ENCODE data around the gene ZRSR2.
"Not testable (repeated sequence)": the region's sequence is repeated elsewhere in the genome, so short reads cannot be mapped to it uniquely, and the experiment has no call there.

ZRSR2 gene

GRCh38 chrX:15789979-15790768 lies at the start of gene ZRSR2:
Gene ZRSR2 (plus strand): TSS chrX:15790484. CDS start chrX:15790496, 12 bp downstream.
- peak; percentile 68 to 88 for DNase-seq (ENCODE audit: low read depth in 2 of 2)

DNA sequence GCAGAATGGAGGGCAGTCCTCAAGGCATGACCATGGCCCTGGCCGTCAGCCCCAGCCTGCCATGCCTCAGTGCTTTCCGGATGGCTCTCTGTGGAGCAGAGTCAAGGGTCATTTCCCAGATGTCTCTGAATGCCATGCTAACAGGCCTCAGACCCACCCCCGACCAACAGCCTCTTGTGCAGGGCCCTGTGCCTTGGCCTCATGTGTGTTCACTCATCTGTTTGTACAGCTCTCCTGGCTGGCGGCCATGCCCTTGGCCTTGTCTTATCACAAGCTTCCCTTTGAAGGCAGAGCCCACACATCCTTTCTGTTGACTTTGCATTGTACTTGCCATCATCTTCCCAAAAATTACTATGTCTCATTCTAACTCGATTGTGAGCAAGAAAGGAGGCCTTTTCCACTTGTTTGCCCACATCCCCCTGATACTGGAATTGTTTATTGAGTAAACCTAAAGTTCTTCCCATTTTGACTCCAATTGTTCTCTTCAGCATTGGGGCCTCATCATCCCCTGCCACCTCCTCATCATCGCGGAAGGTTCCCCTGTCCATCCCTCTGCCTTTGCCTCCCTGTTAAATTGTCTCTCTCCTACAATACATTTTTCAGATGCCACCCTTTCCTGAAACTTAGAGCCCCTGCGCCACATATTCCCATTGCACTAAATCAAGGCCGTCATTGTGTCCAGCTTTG lies 46.0 kb upstream of the ZRSR2 start:
- DNase-seq (ENCODE audit: low read depth in 2 of 2): no peak

DNA sequence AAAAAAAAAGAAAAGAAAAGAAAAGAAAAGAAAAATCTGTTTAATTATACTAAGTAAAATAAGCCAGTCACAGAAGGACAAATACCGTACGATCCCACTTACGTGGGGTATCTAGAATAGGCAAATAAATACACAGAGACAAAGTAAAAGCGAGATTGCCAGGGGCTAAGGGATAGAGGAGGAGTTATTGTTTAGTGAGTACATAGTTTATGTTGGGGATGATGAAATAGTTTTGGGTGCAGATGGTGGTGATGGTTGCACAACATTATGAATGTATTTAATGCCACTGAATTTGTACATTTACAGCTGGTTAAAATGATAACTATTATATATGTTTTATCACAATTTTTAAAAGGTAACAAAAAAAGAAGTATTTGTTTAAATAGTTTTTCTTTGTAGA lies 45.1 kb upstream of the ZRSR2 start:
- no peak for DNase-seq (ENCODE audit: low read depth in 2 of 2)

- not testable (repeated sequence) for DNase-seq (ENCODE audit: low read depth in 2 of 2)
Observed at GRCh38 chrX:15746651-15747050, 43.6 kb upstream of the ZRSR2 start.

GRCh38 chrX:15747626-15748173 lies 42.6 kb upstream of the ZRSR2 start:
- DNase-seq (ENCODE audit: low read depth in 2 of 2): no peak

GRCh38 chrX:15748841-15749240 lies 41.4 kb upstream of the ZRSR2 start:
- DNase-seq (ENCODE audit: low read depth in 2 of 2): no peak

DNA sequence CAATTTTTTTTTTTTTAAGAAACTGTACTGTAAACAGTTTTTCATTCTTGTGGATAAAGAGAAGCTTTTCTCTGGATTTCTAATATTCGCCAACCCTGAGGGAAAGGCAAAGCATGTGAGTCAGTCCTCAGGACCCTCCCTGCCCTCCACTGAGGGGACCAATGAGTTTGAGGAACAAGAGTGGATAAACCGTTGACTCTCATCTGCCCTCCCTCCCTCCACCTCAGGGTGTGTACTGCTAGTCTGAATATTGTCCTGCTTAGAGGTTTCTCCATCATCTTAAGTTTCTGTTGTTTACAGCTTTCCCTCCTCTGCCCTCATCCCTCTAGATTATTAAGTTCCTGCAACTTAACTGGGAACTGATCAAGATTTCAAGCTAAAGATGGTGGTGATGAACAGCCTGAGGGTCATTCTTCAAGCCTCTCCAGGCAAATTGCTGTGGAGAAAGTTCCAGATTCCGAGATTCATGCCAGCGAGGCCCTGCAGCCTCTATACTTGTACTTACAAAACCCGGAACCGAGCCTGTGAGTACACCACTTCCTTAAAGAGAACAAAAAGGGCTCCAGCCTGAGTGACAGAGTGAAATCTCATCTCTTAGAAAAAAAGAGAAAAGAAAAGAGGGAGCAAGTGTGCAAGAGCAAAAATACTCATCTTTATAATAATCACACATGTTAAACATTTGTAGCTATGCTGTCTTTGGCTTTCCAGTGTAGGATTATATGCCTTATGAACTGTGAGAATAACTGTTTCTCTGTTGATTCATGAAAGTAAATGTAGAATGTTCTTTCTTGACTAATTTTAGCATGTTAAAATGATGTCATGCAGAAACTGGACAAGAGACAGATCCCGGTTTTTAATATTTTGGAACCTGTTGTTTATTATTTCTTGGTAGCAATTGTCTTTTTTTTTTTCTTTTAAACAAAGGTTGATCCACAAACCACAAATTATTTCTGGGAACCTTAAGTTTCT lies 40.4 kb upstream of the ZRSR2 start:
- no peak for DNase-seq (ENCODE audit: low read depth in 2 of 2)

GRCh38 chrX:15750611-15751154 lies 39.6 kb upstream of the ZRSR2 start:
- DNase-seq (ENCODE audit: low read depth in 2 of 2): no peak

- DNase-seq (ENCODE audit: low read depth in 2 of 2): no peak
Observed at GRCh38 chrX:15751155-15751819, 39.0 kb upstream of the ZRSR2 start.

DNA sequence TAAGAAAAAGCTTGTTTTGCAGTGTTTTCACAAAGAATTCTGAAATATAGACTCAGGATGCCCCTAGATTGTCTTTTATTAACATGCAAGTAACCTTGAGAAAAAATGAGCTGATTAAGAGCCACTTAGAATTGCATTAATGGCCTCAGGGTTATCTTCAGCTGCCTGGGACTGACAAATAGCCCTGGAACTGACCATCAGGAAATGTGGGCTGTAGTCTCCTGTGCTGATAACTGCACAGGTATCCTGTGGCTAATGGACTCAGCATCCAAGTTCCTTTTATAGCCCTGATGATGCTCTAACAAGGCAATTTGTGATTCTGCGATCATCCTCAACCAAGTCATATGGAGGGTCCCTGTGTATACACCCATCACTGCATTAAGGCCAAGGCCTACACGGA lies 35.2 kb upstream of the ZRSR2 start:
- DNase-seq (ENCODE audit: low read depth in 2 of 2): no peak

DNA sequence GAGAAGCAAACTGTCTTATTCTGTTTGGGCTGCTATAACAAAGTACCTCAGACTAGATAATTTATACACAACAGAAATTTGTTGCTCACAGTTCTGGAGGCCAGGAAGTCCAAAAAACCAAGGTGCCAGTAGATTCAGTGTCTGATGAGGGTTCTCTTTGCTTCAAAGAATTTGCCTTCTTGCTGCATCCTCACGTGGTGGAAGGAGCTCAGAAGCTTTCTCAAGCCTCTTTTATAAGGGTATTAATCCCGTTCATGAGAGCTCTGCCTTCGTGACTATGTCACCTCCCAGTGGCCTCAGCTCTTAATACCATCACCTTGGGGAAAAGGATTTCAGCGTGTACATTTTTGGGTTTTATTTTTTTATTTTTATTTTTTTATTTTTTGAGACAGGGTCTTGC lies 32.1 kb upstream of the ZRSR2 start:
- no peak for DNase-seq (ENCODE audit: low read depth in 2 of 2)

- not testable (repeated sequence) for DNase-seq (ENCODE audit: low read depth in 2 of 2)
Observed at GRCh38 chrX:15759886-15760285, 30.4 kb upstream of the ZRSR2 start.

- DNase-seq (ENCODE audit: low read depth in 2 of 2): no peak
Observed at GRCh38 chrX:15761564-15762191, 28.6 kb upstream of the ZRSR2 start.

- DNase-seq (ENCODE audit: low read depth in 2 of 2): no peak
Observed at GRCh38 chrX:15769300-15769954, 20.9 kb upstream of the ZRSR2 start.

- DNase-seq (ENCODE audit: low read depth in 2 of 2): no peak
Observed at GRCh38 chrX:15781961-15782699, 8.2 kb upstream of the ZRSR2 start.

GRCh38 chrX:15785176-15785750 lies 5.0 kb upstream of the ZRSR2 start:
- DNase-seq (ENCODE audit: low read depth in 2 of 2): no peak

GRCh38 chrX:15786915-15787314 lies 3.4 kb upstream of the ZRSR2 start:
- no peak for DNase-seq (ENCODE audit: low read depth in 2 of 2)

- no peak for DNase-seq (ENCODE audit: low read depth in 2 of 2)
Observed at GRCh38 chrX:15790769-15791290, 546 bp downstream of the ZRSR2 start.

- no peak for DNase-seq (ENCODE audit: low read depth in 2 of 2)
Observed at GRCh38 chrX:15797707-15798106, 7.4 kb downstream of the ZRSR2 start.

Measured in stimulated activated CD8-positive, alpha-beta memory T cell treated with anti-CD3 and anti-CD28 coated beads, Interleukin-15, amount 100 ng/mL, for 4 hours (primary cell).